ENCODE measurements around the gene DUS1L.
A peak's percentile ranks its signal among the peaks of the same experiment; 100 is the strongest.

The DUS1L gene

DNA sequence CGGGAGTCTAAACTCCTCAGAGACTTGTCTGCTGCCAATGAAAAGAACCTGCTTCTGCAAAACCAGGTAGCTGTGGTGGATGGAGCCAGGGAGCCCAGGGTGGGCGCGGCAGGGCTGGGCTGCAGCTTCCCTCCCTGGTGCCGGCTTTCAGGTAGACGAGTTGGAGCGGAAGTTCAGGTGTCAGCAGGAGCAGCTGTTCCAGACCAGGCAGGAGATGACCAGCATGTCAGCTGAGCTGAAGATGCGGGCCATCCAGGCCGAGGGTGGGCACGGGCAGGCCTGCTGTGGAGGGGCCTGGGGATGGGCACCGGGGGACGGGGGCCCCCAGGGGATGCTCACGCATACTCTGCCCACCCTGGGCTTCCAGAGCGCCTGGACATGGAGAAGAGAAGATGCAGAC lies 37.4 kb downstream of the DUS1L start:
- DNase-seq (ENCODE audit: low spot score), result no peak

DNA sequence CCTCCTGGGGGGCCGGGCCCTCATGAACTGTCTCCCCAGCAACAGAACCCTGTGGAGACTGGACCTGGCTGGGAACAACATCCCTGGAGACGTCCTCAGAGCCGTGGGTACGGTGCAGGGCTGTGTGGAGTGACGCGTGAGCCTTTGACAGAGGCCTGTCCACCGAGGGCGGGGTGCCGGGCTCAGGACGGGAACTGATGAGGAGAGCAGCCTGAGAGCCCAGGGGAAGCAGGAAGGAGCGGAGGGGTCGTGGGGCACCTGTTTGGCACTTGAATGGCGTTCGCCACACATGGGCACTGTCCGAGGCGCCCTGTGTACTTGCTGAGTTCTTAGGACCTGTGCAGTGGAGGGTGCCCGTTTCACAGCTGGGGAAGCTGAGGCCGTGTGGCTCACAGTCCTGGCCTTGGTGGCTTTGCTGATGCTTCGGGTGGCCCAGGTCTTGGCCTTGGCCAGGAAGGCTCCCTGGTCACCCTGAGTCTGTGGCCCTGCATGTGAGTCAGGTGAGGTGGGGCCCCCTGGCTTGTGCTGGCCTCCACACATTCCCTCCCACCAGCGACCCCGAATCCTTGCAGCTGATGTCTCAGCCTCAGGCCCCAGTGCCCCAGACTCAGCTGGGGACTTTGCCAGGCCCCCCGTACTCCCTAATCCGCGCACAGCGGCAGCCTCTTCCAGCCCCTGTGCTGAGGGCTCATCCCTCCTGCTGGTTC lies 40.0 kb downstream of the DUS1L start:
- DNase-seq (ENCODE audit: low spot score), result no peak

DNA sequence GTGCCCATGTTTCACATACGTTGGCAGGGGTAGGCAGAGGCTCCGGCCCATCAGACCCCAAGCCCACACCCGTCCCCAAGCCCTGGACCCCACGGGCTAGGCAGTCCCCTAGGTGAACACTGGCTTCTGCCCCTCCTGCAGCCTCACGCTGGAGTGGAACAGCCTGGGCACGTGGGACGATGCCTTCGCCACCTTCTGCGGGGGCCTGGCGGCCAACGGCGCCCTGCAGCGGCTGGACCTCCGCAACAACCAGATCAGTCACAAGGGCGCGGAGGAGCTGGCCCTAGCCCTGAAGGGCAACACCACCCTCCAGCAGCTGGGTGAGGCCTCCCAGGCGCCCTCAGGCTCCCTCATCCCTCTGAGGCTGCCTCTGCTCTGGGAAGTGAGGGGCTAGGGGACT lies 40.7 kb downstream of the DUS1L start:
- no peak for DNase-seq (ENCODE audit: low spot score)

- DNase-seq (ENCODE audit: low spot score), result no peak
Observed at GRCh38 chr17:82023447-82024241, 42.0 kb downstream of the DUS1L start.

- peak; percentile 100 for DNase-seq (ENCODE audit: low spot score)
Observed at GRCh38 chr17:82022981-82023446, 42.6 kb downstream of the DUS1L start, which contains the start of gene LRRC45. TSS of gene LRRC45 (plus strand) at chr17:82023305. CDS start at chr17:82023644, 339 bp downstream.

DNA sequence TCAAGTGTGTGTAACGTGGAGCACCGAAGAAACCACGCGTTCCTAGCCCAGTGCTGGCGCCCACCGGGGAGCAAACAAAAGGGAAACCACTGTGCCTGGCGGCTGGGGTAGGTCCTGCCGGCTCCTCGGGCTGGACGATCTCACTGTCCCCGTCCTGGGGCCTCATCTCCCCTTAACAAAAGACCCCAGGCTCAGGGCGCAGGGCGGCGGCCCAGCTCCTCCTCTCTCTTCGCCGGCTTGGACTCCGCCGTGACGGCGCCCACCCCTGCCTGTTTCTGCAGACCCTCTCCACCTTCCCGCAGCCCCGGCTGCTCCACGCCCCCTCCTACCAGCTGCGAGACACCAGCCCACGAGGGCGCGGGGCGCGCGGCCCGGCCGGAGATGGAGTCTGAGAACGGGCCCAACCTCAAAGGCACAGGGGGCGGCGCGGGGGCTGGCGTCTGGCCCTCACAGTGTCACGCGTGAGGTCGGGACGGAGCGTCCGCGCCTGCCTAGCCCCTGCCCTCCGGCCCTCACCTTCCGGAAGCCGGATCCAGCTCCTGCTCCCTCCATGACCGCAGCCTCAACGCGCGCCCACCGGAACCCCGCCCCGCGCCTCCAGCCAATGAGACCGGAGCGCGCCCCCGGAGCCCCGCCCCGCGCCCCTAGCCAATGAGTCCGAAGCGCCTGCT lies 43.2 kb downstream of the DUS1L start, which contains the start of gene CENPX:
Gene CENPX, minus strand, starts transcription at position 569 of the 671 bp plus-strand sequence. Its CDS starts 17 bp downstream, at position 552.
- DNase-seq (ENCODE audit: low spot score), result no peak

DNA sequence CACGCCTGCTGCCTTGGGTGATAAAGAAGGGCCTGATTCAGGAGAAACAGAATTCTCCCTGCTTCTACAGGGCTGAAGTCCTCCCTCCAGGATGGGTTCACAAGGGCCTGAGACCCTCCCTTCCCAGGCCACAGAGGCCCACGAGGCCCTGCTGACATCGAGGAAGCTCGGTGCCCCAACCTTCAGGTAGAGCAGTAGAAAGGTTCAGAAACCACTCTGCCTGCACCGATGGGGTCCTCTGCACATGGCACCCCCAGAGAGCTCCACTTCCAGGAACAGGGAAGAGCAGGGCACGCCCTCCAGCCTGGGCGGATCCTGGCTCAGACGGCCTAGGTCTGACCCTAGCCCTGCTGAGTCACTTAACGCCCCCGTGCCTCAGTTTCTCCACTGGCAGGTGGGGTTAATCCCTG lies 43.7 kb downstream of the DUS1L start:
- no peak for DNase-seq (ENCODE audit: low spot score)

GRCh38 chr17:82021107-82021899 lies 44.3 kb downstream of the DUS1L start:
- DNase-seq (ENCODE audit: low spot score), result peak; percentile 85

DNA sequence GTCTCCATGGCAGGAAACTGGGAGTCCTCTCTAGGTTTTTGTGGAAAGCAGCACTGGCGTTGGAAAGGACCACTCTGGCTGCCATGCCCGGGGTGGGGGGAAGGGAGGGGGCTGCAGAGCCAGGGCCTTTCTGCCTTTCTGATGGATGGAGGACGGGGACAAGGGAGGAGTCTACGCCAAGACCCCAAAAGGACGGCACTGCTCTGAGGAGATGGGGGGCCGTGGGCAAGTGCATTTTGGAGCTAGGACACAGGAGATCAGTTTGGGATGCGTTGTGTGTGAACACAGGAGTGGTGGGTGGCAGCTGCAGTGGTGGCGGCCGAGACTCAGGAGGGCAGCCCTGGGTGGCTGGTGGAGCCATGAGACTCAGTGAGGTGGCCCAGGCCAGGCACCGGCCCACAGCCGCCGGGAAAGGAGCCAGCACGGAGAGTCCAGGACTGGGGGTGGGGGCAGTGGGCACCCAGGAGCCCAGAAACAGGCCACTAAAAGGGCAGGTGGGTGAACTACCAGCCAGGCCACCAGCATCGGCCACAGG lies 45.0 kb downstream of the DUS1L start:
- DNase-seq (ENCODE audit: low spot score), result no peak

DNA sequence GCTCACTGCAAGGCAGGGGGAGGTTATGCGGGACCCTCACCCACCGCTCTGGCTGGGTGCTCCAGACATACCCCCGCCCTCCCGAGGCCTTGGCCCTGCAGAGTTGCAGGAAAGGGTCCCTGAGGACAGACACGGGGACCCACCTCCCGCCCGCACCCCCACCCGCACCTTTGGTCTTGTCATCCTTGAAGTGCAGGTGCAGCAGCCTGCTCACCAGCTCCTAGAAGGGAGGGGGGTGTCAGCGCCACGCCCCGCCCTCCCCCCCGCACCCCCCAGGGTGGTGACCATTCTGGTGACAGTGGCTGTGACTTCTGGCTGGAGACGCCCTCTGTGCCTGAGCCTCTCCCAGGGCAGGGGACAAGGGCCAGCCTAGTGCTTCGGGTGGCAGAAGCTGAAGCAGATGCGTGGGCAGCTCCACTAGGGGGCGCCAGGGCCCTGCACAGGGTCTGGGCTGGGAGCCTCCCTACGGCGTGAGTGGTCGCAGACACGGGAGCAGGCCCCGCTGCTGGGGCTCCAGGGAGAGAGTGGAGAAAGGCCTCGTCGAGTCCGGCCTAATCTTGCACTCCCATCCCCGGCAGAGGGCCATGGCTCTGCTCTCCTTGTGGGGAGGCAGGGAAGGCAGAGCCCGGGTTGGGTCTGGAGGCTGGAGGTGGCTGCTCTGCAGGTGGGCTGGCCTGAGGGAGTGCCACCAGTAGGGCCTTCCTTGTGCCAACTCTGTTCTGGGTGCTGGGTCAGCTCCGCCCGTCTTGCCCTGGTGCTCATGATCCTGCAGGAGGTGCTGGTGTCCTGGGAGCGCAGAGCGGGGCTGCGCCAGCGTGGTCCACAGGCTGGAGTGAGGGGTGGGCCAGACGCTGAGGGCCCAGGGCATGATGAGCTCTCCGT lies 45.7 kb downstream of the DUS1L start:
- peak; percentile 81 for DNase-seq (ENCODE audit: low spot score)

DNA sequence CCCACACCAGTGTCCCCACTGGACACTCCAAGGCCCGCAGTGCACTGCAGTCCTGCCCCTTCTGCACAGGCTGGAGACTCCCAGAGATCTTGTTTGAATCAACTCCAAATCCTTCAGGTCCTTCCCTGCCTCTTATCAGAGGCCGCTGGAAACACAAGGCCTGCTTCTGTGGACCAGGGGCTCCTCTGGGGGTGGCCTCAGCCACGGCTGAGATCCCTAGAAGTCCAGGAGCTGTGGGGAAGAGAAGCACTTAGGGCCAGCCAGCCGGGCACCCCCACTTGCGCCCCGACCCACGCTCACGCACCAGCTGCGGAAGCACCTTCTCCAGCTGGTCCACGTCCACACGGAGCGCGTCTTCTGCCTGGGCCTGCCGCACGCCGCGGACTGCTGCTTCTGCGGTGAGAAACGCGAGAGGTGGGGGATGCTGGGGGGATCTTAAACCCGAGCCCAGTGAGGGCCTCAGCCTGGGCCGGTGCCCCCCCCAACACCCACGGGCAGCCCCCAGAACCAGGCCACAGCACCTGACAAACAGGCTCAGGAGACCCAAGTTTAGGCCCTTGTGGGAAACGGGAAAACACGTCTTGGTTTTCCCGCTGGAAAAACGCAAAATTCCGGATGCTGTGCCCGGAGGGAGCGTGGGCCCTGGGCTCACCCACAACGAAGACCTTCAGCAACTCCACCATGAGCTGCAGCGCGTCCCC lies 46.5 kb downstream of the DUS1L start:
- DNase-seq (ENCODE audit: low spot score), result no peak

- DNase-seq (ENCODE audit: low spot score), result no peak
Observed at GRCh38 chr17:82018152-82018988, 47.2 kb downstream of the DUS1L start.

DNA sequence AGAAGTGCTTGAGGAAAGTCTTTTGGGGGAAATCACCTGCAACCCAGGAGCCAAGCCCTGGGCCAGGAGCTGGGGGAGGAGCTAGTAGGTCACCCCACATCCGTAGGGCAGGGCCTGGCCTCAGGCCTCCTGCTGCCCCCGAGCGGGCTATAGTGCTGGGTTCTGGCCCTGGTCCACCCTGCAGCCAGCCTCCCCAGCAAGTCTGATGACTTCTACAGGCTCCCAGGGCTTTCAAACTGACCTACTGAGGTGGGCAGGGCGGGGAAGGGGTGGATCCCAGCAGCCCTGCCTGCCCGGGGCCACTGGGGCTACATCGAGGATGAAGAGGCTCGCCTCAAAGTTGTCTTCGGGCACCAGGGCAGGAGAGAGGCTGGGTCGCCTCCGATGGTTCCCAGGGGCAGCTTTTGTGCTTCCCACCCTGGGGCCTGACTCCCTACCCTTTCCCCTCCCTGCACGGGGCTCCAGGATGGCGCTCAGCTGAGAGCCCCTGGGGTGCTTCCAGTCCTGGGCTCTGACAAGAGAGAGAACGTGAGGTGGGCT lies 47.9 kb downstream of the DUS1L start:
- DNase-seq (ENCODE audit: low spot score), result no peak

DNA sequence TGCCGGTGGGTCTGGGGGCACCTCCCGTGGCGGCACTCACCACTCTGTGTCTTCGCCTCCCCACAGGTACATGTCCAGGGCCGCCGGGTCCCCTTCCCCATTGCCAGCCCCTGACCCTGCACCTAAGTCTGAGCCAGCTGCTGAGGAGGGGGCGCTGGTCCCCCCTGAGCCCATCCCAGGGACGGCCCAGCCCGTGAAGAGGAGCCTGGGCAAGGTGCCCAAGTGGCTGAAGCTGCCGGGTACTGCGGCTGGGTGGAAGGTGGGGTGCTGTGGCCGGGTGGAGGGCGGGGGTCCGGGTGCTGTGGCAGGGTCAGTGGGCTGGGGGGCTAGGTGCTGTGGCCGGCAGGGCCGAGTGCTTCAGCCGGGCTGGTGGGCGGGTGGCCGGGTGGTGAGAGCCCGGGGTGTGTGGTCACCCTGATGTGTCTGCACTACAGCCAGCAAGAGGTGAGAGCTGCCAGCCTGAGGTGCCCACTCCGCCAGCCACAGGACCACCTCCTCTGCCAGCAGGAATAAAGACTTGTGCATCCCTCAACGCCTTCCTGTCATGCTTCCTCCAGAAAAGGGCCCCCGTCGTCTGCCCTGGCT lies 48.6 kb downstream of the DUS1L start:
- DNase-seq (ENCODE audit: low spot score), result no peak

- DNase-seq (ENCODE audit: low spot score), result no peak
Observed at GRCh38 chr17:82016061-82016874, 49.3 kb downstream of the DUS1L start.

DNA sequence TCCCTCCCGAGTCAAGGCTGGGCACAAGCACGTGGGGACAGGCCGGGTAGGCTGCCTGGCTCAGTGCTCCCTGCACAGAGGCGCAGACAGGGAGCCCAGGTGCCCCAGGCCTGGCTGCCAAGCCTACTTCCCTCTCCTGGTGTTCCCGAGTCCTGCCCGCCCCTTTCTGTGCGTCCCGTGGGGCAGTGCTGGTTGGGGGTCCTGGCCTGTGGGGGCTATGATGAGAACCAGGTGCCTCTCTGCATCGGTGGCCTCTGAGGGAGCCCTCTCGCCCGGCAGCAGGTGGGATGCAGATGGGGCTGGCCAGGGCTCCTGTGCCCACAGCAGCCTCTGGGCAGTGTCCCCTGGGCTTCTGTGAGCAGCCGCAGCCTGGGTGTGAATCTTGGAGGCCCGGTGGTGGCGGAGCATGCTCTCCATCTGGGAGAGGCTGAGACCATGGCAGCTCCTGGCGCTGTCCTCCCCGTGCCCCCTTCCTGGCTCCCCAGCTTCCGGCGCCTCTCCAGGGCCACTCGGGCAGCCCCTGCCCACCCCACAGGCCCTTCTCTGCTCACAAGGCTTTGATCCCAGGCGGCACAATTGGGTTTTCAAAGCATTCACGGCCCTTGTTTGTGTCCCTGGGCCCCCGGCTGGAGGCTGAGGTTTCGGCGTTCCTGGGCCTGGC lies 50.2 kb downstream of the DUS1L start:
- no peak for DNase-seq (ENCODE audit: low spot score)
